ENCODE data around the gene ARHGEF17. TPM values are rescaled to one million over a fixed set of nuclear protein-coding genes. Genes with fewer than 3 reads are reported as not detected.

The ARHGEF17 gene
- total and polyA plus RNA-seq, 3 donors from 2014 or later, result 29.4 to 58.5 (median 50.1) TPM

GRCh38 chr11:73346186-73346935, 38.3 kb downstream of the ARHGEF17 start:
- Histone ChIP-seq H3K27me3 (no peaks in the 10 kb centered on the region), H3K4me1 (peaks cover 24% of the 10 kb centered on the region), H3K27ac (no peak overlapping the region), H3K36me3 (ENCODE audit: low read depth, missing control alignments) (no peaks in the 10 kb centered on the region), H3K4me3 (no peak overlapping the region), H3K9me3 (no peaks in the 10 kb centered on the region)
- no peak for DNase-seq
- TF ChIP-seq, protein P1, sequence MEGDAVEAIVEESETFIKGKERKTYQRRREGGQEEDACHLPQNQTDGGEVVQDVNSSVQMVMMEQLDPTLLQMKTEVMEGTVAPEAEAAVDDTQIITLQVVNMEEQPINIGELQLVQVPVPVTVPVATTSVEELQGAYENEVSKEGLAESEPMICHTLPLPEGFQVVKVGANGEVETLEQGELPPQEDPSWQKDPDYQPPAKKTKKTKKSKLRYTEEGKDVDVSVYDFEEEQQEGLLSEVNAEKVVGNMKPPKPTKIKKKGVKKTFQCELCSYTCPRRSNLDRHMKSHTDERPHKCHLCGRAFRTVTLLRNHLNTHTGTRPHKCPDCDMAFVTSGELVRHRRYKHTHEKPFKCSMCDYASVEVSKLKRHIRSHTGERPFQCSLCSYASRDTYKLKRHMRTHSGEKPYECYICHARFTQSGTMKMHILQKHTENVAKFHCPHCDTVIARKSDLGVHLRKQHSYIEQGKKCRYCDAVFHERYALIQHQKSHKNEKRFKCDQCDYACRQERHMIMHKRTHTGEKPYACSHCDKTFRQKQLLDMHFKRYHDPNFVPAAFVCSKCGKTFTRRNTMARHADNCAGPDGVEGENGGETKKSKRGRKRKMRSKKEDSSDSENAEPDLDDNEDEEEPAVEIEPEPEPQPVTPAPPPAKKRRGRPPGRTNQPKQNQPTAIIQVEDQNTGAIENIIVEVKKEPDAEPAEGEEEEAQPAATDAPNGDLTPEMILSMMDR (IDR thresholded peaks at IDR 0.05), result no peak
- no peak for TF ChIP-seq POLR2A (IDR thresholded peaks at IDR 0.05)
- WGBS, 2 donors, result 73 to 80% methylated on average over 7 to 10 of the region's 10 CpGs
- intact Hi-C loops (cut with DNase I; ENCODE audit: low total_unique reads), result loop anchor here (10.0 kb wide), 1 partner anchor 48 kb away; no protein-coding TSS in a partner anchor

GRCh38 chr11:73347067-73347466, 39.0 kb downstream of the ARHGEF17 start:
- 77 to 85% methylated on average over 9 to 12 of the region's 12 CpGs for WGBS, 2 donors
- H3K27me3 ChIP-seq, result no peaks in the 10 kb centered on the region
- H3K4me3 ChIP-seq, result no peak overlapping the region
- DNase-seq, result no peak
- TF ChIP-seq, protein P1 (IDR thresholded peaks at IDR 0.05), result no peak
- no peak for TF ChIP-seq POLR2A (IDR thresholded peaks at IDR 0.05)
- intact Hi-C loops (cut with DNase I; ENCODE audit: low total_unique reads), result loop anchor here (10.0 kb wide), 1 partner anchor 48 kb away; no protein-coding TSS in a partner anchor
- peaks cover 24% of the 10 kb centered on the region for H3K4me1 ChIP-seq
- no peak overlapping the region for H3K27ac ChIP-seq
- no peaks in the 10 kb centered on the region for H3K36me3 ChIP-seq (ENCODE audit: low read depth, missing control alignments)
- no peaks in the 10 kb centered on the region for H3K9me3 ChIP-seq

- Histone ChIP-seq H3K27ac (no peak overlapping the region), H3K27me3 (no peaks in the 10 kb centered on the region), H3K4me3 (no peak overlapping the region), H3K36me3 (ENCODE audit: low read depth, missing control alignments) (no peaks in the 10 kb centered on the region), H3K4me1 (peaks cover 15% of the 10 kb centered on the region), H3K9me3 (no peaks in the 10 kb centered on the region)
- TF ChIP-seq POLR2A (IDR thresholded peaks at IDR 0.05), result no peak
- TF ChIP-seq, protein P1 (IDR thresholded peaks at IDR 0.05), result no peak
- no peak for DNase-seq
- WGBS, 2 donors, result 91 to 95% methylated on average over 5 of the region's 5 CpGs
- intact Hi-C loops (cut with DNase I; ENCODE audit: low total_unique reads), result loop anchor here (10.0 kb wide), 1 partner anchor 46 kb away; no protein-coding TSS in a partner anchor
Measured at GRCh38 chr11:73348838-73349237, 40.8 kb downstream of the ARHGEF17 start.

GRCh38 chr11:73349633-73350032, 41.6 kb downstream of the ARHGEF17 start:
- Histone ChIP-seq H3K27ac (no peak overlapping the region), H3K4me1 (peaks cover 10% of the 10 kb centered on the region), H3K4me3 (no peak overlapping the region), H3K27me3 (no peaks in the 10 kb centered on the region), H3K36me3 (ENCODE audit: low read depth, missing control alignments) (no peaks in the 10 kb centered on the region), H3K9me3 (no peaks in the 10 kb centered on the region)
- DNase-seq, result no peak
- intact Hi-C loops (cut with DNase I; ENCODE audit: low total_unique reads), result loop anchor here (10.0 kb wide), 1 partner anchor 45 kb away; no protein-coding TSS in a partner anchor
- WGBS, 2 donors, result 43 to 51% methylated on average over 6 of the region's 6 CpGs
- TF ChIP-seq POLR2A (IDR thresholded peaks at IDR 0.05), result no peak
- TF ChIP-seq, protein P1 (IDR thresholded peaks at IDR 0.05), result no peak

All from testis (tissue), 3 donors.